SK-N-SH treated with all-trans-retinoic acid at 6 μM for 48 hours (cell line): ENCODE results near the gene TSC1.

Experiments
- ATAC-seq: fragments of 200-7000 bp; cut with Tn5 transposase; 3 replicates; pipeline ENCODE4 v1.9.1; 2020; ENCODE audit warnings: mild to moderate bottlenecking, moderate library complexity
- ARNTL ChIP-seq: fragments of 450-650 bp; formaldehyde crosslinking; IDR thresholded peaks from 2 replicates; pipeline ENCODE4 v1.5.0; 2020; ENCODE audit warnings: low read depth, mild to moderate bottlenecking, moderate library complexity, borderline replicate concordance
- BACH2 ChIP-seq: fragments of 250-450 bp; sonication (Bioruptor Pico); IDR thresholded peaks from 2 replicates; pipeline ENCODE4 v1.9.0; 2021; ENCODE audit warnings: mild to moderate bottlenecking, borderline replicate concordance
- CSDC2 ChIP-seq: fragments of 250-450 bp; sonication (Bioruptor Pico); IDR thresholded peaks from 2 replicates; pipeline ENCODE4 v1.5.0; 2020; ENCODE audit warnings: mild to moderate bottlenecking, moderate library complexity
- CSRNP3 ChIP-seq: fragments of 250-450 bp; sonication (Bioruptor Pico); IDR thresholded peaks from 2 replicates; pipeline ENCODE4 v1.5.1; 2021; ENCODE audit warnings: mild to moderate bottlenecking, moderate library complexity
- ISL1 ChIP-seq: fragments of 250-450 bp; sonication (Bioruptor Pico); IDR thresholded peaks from 2 replicates; pipeline ENCODE4 v2.1.2; 2022; ENCODE audit warnings: mild to moderate bottlenecking, moderate library complexity
- PATZ1 ChIP-seq: fragments of 250-450 bp; sonication (Bioruptor Pico); IDR thresholded peaks from 2 replicates; pipeline ENCODE4 v1.8.0; 2020; ENCODE audit warnings: mild to moderate bottlenecking, moderate library complexity, borderline replicate concordance
- POU6F1 ChIP-seq: fragments of 250-450 bp; sonication (Bioruptor Pico); IDR thresholded peaks from 2 replicates; pipeline ENCODE4 v1.8.0; 2021; ENCODE audit warnings: low read depth, mild to moderate bottlenecking, moderate library complexity, borderline replicate concordance
- PPARA ChIP-seq: fragments of 250-450 bp; sonication (Bioruptor Pico); IDR thresholded peaks from 2 replicates; pipeline ENCODE4 v1.5.0; 2020; ENCODE audit warnings: mild to moderate bottlenecking, borderline replicate concordance
- SNAI2 ChIP-seq: fragments of 250-450 bp; sonication (Bioruptor Pico); IDR thresholded peaks from 2 replicates; pipeline ENCODE4 v1.5.0; 2020; ENCODE audit warnings: mild to moderate bottlenecking, moderate library complexity
- TOX ChIP-seq: fragments of 250-450 bp; sonication (Bioruptor Pico); IDR thresholded peaks from 2 replicates; pipeline ENCODE4 v1.8.0; 2021; ENCODE audit warnings: mild to moderate bottlenecking, moderate library complexity, borderline replicate concordance
- TSHZ2 ChIP-seq: fragments of 250-450 bp; sonication (Bioruptor Pico); IDR thresholded peaks from 2 replicates; pipeline ENCODE4 v1.5.0; 2020; ENCODE audit warnings: mild to moderate bottlenecking, moderate library complexity
- ZC3H10 ChIP-seq: fragments of 250-450 bp; sonication (Bioruptor Pico); IDR thresholded peaks from 2 replicates; pipeline ENCODE4 v1.5.1; 2021; ENCODE audit warnings: mild to moderate bottlenecking, moderate library complexity
- ZFP3 ChIP-seq: fragments of 250-450 bp; sonication (Bioruptor Pico); IDR thresholded peaks from 2 replicates; pipeline ENCODE4 v1.5.0; 2020; ENCODE audit warnings: mild to moderate bottlenecking, moderate library complexity
- ZFP30 ChIP-seq: fragments of 450-650 bp; formaldehyde crosslinking; IDR thresholded peaks from 2 replicates; pipeline ENCODE4 v1.5.0; 2022; ENCODE audit warnings: mild to moderate bottlenecking, moderate library complexity
- ZNF565 ChIP-seq: fragments of 450-650 bp; formaldehyde crosslinking; conservative IDR thresholded peaks from 2 replicates; pipeline ENCODE4 v1.5.0; 2020; ENCODE audit warnings: low read depth, mild to moderate bottlenecking, moderate library complexity
- ZNF70 ChIP-seq: fragments of 450-650 bp; formaldehyde crosslinking; IDR thresholded peaks from 2 replicates; pipeline ENCODE4 v1.5.0; 2020; ENCODE audit warnings: mild to moderate bottlenecking, moderate library complexity
- ZNF8 ChIP-seq: fragments of 450-650 bp; formaldehyde crosslinking; IDR thresholded peaks from 2 replicates; pipeline ENCODE4 v1.5.0; 2020; ENCODE audit warnings: mild to moderate bottlenecking, moderate library complexity

TSC1 gene

GRCh38 chr9:132927704-132928103, 16.7 kb downstream of the TSC1 start (continued):
- TF ChIP-seq PATZ1 (no peak), ISL1 (no peak)

- no peak for ATAC-seq
- TF ChIP-seq ZFP3 (no peak), SNAI2 (no peak), ZNF565 (no peak), CSRNP3 (CRISPR knock-in tag) (no peak), ZC3H10 (no peak), CSDC2 (CRISPR knock-in tag) (no peak), ZNF8 (CRISPR knock-in tag) (no peak), ZFP30 (CRISPR knock-in tag) (no peak)
Measured at GRCh38 chr9:132923346-132923902, 21.0 kb downstream of the TSC1 start.

- no peak for ATAC-seq
- TF ChIP-seq PPARA (CRISPR knock-in tag) (no peak), ZFP3 (no peak), ZC3H10 (no peak), BACH2 (CRISPR knock-in tag) (no peak), TOX (no peak)
- TF ChIP-seq, all 23 proteins: peak for 0
Measured at GRCh38 chr9:132919614-132920268, 24.7 kb downstream of the TSC1 start.

- ATAC-seq, result no peak
Measured at GRCh38 chr9:132914924-132915323, 29.5 kb downstream of the TSC1 start.

GRCh38 chr9:132912131-132912530, 32.3 kb downstream of the TSC1 start:
- ATAC-seq, result no peak
- TF ChIP-seq ZNF70 (CRISPR knock-in tag) (no peak), ZNF565 (no peak)

More at GRCh38 chr9:132914924-132915323, 29.5 kb downstream of the TSC1 start:
- no peak for TF ChIP-seq ZFP30 (CRISPR knock-in tag)
- no peak for TF ChIP-seq ZNF8 (CRISPR knock-in tag)
- TF ChIP-seq TSHZ2 (CRISPR knock-in tag), result no peak
- TF ChIP-seq CSDC2 (CRISPR knock-in tag), result no peak

- ATAC-seq, result no peak
- TF ChIP-seq POU6F1 (CRISPR knock-in tag), result no peak
- no peak for TF ChIP-seq ZNF8 (CRISPR knock-in tag)
- no peak for TF ChIP-seq ARNTL
- TF ChIP-seq, all 23 proteins: peak for 0
Measured at GRCh38 chr9:132910376-132910775, 34.0 kb downstream of the TSC1 start.
